ENCODE data around the gene TUG1.

DNA sequence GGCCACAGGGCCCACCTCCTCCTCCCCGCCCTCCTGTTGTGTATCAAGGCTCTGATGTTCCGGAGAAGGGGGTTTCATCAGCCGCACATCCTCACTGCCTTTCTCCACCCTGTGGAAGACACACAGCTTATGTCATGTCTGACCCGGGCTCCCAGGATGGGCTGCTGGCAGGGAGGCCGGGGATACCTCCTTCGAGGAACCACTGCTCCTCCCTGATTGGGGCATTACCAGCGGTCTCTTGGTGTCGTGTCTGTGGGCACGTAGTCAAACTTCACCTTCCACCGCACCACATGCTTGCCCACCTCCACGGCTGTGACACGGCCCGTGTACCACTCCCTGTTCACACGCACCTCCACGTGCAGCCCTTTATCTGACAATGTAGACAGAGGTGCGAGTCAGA, 36.4 kb upstream of the TUG1 start:
- TF ChIP-seq, protein P1, sequence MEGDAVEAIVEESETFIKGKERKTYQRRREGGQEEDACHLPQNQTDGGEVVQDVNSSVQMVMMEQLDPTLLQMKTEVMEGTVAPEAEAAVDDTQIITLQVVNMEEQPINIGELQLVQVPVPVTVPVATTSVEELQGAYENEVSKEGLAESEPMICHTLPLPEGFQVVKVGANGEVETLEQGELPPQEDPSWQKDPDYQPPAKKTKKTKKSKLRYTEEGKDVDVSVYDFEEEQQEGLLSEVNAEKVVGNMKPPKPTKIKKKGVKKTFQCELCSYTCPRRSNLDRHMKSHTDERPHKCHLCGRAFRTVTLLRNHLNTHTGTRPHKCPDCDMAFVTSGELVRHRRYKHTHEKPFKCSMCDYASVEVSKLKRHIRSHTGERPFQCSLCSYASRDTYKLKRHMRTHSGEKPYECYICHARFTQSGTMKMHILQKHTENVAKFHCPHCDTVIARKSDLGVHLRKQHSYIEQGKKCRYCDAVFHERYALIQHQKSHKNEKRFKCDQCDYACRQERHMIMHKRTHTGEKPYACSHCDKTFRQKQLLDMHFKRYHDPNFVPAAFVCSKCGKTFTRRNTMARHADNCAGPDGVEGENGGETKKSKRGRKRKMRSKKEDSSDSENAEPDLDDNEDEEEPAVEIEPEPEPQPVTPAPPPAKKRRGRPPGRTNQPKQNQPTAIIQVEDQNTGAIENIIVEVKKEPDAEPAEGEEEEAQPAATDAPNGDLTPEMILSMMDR (IDR thresholded peaks at IDR 0.05): no peak
- TF ChIP-seq POLR2AphosphoS5 (IDR thresholded peaks at IDR 0.05): no peak
- TF ChIP-seq EP300 (IDR thresholded peaks at IDR 0.05): no peak

All from gastroesophageal sphincter (tissue), 3 donors.